NCI-H2227 (cell line): ENCODE measurements around the gene ASXL1.
"Not testable (repeated sequence)": the region's sequence is repeated elsewhere in the genome, so short reads cannot be mapped to it uniquely, and the experiment has no call there.

Experiments used
- DNase-seq: peaks from one replicate; lab custom pipeline; 2025; ENCODE audit not compliant: unreplicated experiment; lab: John Stamatoyannopoulos, UW

The ASXL1 gene

GRCh38 chr20:32400476-32400875, 42.3 kb downstream of the ASXL1 start:
- DNase-seq = no peak

DNA sequence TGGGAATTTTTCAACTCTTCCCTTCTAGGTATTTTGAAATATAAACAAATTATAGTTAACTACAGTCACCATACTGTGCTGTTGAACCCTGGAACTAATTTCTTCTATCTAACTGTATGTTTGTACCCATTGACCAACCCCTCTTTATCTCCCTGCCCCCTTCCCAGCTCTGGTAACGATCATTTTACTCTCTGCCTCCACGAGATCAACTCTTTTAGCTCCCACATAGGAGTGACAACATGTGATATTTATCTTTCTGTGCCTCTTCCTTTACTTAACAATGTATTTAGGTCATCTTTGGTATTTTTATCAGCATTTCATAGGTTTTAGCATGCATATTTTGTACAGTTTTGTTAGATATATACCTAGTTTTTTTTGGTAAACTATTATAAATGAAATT, 45.9 kb downstream of the ASXL1 start:
- DNase-seq = no peak

DNA sequence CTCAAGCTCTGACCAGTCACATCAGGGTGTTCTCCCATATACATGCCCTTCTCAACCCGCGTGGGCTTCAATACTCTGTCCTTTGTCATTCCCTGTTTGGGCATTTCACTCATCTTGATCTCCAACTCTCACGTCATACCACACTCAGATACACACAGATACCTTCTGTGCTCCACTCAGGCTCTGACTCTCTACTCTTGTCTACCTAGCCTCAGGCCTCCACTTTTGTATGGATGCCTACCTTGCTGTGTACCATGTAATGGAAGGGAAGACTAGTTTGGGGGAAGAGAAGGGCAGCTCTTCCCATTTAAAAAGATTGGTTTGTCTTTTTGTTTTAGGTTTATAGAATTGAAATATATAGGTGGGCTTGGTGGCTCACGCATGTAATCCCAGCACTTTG, 48.6 kb downstream of the ASXL1 start:
- no peak for DNase-seq

DNA sequence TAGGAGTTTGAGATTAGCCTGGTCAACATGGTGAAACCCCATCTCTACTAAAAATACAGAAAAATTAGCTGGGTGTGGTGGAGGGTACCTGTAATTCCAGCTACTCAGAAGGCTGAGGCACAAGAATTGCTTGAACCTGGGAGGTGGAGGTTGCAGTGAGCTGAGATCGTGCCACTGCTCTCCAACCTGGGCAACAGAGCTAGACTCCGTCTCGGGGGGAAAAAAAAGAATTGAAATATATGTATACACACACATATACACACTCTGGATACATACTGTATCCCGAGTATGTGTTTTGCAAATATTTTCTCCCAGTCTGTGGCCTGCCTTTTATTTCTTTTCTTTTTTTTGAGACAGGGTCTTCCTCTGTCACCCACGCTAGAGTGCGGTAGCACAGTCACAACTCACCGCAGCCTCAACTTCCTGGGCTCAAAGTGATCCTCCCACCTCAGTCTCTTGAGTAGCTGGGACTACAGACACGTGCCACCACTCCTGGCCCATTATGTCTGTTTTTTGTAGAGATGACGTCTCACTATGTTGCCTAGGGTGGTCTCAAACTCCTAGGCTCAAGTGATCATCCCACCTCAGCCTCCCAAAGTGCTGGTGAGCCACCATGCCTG, 49.1 kb downstream of the ASXL1 start:
- not testable (repeated sequence) for DNase-seq

GRCh38 chr20:32411955-32412706, 54.0 kb downstream of the ASXL1 start:
- no peak for DNase-seq

- DNase-seq = no peak
Measured at GRCh38 chr20:32415494-32415893, 57.4 kb downstream of the ASXL1 start.

GRCh38 chr20:32416206-32416605, 58.1 kb downstream of the ASXL1 start:
- no peak for DNase-seq

DNA sequence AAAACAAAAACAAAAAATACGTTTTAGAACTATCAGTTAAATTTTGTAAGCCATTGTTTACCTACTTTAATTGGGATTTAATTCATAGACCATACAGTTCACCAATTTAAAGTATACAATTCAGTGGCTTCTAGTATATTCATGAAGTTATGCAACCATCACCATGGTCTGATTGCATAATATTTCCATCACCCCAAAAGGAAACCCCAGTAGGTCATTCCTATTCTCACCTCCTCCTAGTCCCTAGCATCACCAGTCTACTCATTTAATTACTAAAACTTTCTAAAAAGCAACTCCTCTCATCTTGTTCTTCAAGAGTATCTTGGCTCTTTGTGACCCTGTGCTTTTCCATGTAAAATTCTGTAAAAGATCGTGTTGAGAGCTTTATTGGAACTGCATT, 60.2 kb downstream of the ASXL1 start:
- no peak for DNase-seq

DNA sequence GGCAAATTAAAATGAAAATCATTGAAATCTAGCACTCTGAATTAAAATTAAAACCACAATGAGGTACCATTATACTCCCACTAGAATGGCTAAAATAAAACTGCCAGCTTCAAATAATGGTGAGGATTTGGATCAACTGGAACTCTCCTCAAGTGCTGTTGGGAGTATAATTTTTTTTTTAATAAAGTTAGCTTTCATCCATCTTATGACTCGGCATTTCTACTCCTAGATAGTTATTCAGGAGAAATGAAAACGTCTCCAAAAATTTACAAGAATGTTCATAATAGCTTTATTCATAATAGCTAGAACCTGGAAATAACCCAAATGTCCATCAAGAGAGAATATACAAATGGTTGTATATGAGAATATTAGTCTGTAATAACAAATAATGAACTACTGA, 63.2 kb downstream of the ASXL1 start:
- DNase-seq = no peak

DNA sequence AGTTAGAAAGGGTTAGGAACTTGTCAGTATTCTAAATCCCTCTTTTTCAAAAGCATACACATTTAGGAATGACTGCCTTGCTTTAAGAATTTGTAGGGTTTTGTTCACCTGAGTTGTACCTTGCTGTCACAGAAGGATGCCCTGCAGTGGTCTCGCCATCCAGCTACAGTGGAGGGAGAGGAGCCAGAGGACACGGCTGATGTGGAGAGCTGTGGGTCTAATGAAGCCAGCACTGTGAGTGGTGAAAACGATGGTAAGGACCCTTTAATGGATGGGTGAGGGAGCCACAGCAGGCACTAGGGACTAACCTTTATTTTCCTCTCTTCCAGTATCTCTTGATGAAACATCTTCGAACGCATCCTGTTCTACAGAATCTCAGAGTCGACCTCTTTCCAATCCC, 69.9 kb downstream of the ASXL1 start:
- no peak for DNase-seq

DNA sequence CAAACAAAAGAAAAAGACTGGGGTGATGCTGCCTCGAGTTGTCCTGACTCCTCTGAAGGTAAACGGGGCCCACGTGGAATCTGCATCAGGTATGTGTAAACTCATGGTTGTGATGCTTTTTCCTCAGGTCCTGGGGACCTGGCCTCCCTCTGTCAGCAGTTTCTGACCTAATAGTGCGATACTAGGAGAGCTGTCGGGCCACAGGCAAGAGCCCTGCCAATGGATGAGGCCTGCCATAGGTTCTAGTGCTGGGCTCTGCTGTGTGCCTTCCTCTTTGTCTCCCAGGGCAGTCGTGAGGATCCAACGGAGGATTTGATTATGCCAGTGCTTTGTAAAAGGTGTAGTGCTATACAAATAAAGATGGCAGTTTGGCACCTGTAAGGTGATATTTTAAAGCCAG, 71.2 kb downstream of the ASXL1 start:
- DNase-seq = no peak

DNA sequence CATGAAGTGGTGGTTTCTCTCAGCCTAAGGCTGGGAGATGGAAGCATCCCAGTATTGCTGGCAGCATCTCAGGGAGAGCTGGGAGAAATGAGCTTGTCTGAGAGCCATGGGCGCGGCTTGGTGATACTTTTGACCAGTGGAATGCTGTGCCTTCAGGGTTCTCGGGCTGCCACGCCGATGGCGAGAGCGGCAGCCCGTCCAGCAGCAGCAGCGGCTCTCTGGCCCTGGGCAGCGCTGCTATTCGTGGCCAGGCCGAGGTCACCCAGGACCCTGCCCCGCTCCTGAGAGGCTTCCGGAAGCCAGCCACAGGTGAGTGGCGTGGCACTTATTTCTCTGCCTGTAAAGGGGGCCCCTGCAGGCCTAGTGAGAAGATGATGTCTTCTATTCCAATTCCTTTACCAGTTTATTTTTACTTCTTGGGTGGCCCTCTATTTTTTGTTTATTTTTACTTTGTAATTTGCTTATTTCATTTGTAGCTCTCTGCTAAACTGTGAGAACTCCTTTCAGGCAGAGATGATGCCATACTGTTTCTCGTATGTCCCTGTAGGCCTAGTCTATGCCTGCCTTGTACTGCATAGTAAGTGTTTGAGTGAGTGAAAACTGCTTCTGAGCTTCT, 71.7 kb downstream of the ASXL1 start:
- no peak for DNase-seq

- no peak for DNase-seq
Measured at GRCh38 chr20:32431457-32431856, 73.3 kb downstream of the ASXL1 start.

GRCh38 chr20:32432277-32432676, 74.1 kb downstream of the ASXL1 start:
- no peak for DNase-seq

- DNase-seq = no peak
Measured at GRCh38 chr20:32433311-32434021, 75.3 kb downstream of the ASXL1 start.

DNA sequence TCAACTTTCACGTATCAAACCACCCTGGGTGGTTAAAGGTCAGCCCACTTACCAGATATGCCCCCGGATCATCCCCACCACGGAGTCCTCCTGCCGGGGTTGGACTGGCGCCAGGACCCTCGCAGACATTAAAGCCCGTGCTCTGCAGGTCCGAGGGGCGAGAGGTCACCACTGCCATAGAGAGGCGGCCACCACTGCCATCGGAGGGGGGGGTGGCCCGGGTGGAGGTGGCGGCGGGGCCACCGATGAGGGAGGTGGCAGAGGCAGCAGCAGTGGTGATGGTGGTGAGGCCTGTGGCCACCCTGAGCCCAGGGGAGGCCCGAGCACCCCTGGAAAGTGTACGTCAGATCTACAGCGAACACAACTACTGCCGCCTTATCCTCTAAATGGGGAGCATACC, 76.3 kb downstream of the ASXL1 start:
- DNase-seq = no peak

- no peak for DNase-seq
Measured at GRCh38 chr20:32435449-32436107, 77.4 kb downstream of the ASXL1 start.

DNA sequence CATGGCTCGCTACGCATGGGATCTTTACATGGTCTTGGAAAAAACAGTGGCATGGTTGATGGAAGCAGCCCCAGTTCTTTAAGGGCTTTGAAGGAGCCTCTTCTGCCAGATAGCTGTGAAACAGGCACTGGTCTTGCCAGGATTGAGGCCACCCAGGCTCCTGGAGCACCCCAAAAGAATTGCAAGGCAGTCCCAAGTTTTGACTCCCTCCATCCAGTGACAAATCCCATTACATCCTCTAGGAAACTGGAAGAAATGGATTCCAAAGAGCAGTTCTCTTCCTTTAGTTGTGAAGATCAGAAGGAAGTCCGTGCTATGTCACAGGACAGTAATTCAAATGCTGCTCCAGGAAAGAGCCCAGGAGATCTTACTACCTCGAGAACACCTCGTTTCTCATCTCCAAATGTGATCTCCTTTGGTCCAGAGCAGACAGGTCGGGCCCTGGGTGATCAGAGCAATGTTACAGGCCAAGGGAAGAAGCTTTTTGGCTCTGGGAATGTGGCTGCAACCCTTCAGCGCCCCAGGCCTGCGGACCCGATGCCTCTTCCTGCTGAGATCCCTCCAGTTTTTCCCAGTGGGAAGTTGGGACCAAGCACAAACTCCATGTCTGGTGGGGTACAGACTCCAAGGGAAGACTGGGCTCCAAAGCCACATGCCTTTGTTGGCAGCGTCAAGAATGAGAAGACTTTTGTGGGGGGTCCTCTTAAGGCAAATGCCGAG, 78.2 kb downstream of the ASXL1 start:
- no peak for DNase-seq

GRCh38 chr20:32436968-32437367, 78.8 kb downstream of the ASXL1 start:
- DNase-seq = no peak

DNA sequence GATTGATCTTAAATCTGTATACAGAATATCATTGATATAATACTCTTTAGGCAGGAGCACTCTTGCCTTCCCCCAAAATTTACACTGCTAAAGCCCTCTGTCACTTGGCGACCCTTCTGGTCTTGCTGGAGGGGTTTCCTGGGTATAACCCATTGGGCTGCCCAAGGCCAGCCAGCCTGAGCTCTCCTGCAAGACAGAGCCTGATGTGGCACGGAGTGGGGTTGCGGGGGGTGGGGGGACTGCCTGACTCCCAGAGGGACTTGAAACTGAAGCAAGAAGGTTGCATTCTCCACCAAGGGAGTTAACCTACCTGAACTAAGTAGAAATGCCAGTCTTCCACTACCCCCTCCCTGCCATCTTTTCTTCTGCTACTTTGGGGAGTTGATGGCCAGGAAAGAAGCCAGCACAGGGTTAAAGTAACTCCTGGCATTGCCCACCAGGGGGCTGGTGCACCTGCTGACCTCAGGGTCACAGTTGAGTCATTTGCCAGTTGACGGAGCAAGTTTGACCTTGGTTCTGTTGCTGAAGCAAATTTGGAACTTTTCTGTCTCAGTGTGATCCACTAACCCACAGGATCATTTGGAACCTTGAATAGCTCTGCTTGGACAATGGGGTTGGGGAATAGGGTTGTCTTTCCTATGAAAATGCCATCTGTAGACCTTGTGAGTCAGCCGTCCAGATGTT, 79.4 kb downstream of the ASXL1 start:
- no peak for DNase-seq
